GM19240 (cell line): Measurements from ENCODE around the gene ACER1.
"Not testable (repeated sequence)": the region's sequence is repeated elsewhere in the genome, so short reads cannot be mapped to it uniquely, and the experiment has no call there.

Source experiments
- DNase-seq: peaks from one replicate; pipeline ENCODE4 v3.0.0; 2011; ENCODE audit warnings: low spot score; ENCODE audit not compliant: insufficient read length

Gene ACER1

DNA sequence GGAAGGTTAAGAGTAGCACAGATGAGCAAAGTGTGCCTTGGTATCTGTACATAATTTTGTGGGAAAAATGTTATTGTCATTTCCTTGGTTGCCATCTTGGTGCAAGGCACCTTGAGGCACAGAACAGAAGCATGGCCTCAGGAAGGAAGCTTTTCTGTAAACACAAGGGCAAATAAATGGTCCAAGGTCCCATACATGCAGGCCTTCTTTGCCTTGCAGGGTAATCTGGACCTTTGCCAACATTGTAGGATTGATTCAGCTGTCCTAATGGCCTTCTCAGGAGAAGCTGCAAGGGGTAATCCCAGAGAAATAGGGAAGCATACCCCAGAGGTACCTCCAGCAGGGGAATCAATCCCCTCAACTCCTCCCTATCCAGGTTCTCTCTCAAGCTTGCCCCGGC, 44.7 kb downstream of the ACER1 start:
- no peak for DNase-seq

DNA sequence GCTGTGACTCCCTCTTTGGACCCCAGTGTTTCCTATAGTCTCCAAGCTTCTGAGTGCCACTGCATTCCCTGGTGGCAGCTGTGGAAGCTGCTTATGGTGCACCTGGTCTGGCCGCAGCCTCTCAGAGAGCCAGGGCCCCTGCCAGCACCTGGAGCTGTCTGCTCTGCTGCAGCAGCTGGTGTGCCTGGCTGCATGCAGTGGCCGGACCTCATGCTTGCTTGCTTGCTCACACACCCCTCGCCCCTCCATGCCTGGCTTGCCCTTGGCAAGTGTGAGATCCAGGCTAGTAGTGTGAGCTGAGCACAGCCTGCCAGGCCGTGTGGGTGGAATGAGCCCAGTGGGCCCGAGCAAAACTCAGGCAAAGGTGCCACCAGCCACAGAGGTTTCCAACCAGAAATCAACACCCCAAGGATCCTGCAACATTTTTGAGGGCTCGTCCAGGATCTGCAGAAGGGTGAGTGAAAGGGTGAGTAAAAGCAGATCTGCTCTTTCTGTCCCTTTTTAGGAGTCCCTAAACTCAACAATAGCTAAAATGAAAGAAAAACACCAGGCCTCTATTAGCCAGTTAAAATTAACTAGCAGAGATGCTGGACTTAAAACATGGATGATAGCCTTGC, 46.0 kb downstream of the ACER1 start:
- no peak for DNase-seq

DNA sequence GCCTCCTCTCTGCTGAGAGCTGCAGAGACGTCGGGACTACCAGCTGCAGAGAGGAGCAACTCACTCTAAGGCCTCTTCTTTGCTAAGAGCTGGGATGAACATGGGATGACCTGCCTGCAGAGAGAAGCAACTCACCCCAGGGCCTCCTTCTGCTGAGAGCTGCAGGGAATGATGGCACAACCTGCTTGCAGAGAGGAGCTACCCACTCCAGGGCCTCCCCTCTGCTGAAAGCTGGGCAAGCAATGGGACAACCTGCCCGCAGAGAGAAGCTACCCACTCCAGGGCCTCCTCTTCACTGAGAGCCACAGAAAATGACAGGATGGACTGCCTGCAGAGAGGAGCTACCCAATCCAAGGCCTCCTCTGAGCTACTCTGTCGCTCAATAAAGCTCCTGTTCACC, 46.7 kb downstream of the ACER1 start:
- DNase-seq, result no peak

DNA sequence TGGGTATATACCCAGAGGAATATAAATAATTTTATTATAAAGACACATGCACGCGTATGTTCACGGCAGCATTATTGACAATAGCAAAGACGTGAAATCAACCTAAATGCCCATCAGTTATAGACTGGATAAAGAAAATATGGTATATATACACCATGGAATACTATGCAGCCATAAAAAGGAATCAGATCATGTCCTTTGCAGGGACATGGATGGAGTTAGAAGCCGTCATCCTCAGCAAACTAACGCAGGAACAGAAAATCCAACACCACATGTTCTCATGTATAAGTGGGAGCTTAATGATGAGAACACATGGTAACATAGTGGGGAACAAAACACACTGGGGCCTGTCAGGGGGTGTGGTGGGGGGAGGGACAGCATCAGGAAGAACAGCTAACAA, 51.0 kb downstream of the ACER1 start:
- not testable (repeated sequence) for DNase-seq

DNA sequence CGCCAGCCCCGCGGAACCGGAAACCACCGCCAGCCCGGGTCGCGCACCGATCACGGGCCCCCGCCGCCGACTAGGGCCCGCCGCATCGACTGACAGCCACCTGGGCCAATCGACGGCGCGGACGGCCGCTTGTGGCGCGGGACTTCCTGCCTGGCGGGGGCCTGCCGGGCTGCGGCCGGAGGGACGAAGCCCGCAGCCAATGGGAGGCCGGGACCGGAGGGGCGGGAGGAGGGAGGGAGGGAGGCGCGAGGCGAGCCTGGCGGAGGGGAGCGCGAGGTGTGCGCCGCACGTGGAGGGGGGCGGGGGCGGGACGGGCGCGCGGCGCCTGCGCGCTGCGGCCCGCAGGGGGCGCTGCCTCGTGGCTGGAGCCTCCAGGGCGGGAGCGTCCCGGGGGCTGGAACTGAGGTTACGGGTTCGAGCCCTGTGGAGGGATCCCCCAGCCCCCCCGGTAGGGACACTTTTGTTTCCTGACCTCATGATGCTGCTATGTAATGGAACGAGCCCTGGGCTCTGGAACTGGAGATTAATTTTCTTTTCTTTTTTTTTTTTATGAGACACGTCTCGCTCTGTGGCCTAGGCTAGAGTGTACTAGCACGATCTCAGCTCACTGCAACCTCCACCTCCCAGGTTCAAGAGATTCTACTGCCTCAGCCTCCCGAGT, 53.4 kb downstream of the ACER1 start, which contains the start of gene MLLT1:
Gene MLLT1, minus strand, starts transcription at position 45 of the 661 bp plus-strand sequence. CDS start 191 bp downstream, outside the sequence.
- peak; percentile 100 for DNase-seq

DNA sequence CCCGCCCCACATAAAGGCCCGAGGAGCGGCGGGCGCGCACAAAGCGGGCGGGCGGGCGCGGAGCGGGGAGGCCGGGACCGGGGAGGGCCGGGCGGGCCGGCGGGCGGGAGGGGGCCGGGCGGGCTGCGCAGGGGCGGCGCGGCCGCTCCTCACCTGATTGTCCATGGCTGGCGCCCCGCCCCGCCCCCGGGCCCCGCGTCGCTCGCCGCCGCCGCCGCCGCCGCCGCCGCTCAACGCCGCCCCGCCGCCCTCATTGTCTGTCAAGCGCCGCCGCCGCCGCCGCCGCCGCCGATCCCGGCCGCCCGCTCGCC, 53.8 kb downstream of the ACER1 start:
- no peak for DNase-seq

DNA sequence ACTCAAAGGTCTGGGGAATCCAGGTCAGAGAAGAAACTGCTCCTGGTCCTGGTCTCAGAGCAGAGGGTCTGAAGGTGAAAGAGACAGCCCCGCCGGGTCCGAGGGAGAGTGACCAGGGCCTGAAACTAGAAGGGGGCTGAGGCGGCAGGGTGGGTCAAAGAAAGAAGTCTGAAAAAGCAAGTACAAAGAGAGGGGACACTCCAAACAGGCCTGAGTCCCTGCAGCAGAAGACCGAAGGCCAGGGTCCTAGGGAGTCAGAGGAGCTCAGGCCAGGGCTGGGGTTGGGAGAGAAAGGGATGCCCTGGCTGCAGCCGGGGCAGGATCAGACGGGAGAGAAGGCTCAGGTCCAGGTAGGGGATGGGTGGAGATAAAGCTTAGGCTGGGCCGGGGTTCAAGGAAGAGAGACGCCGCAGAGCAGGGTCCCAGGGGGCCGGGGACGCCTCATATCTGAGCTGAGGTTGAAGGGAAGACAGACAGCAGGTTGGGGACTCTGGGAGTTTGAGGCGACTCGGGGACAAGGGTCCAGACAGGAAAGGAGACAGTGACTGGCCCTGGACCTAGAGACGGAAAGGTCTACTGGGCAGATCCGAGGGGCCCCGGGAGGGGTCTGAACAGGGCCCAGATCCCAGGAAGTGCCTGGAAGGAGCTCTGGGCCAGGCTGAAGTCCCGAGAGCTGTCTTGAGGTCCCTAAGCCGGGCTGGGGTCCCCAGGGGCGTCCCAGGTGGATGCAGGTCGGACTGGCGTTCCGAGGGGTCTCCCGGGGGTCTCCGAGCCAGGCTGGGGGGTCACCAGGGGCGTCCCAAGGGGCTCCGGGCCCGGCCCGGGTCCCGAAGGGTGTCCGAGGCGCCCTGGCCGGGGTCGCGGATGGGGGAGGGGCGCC, 54.4 kb downstream of the ACER1 start:
- DNase-seq, result no peak

DNA sequence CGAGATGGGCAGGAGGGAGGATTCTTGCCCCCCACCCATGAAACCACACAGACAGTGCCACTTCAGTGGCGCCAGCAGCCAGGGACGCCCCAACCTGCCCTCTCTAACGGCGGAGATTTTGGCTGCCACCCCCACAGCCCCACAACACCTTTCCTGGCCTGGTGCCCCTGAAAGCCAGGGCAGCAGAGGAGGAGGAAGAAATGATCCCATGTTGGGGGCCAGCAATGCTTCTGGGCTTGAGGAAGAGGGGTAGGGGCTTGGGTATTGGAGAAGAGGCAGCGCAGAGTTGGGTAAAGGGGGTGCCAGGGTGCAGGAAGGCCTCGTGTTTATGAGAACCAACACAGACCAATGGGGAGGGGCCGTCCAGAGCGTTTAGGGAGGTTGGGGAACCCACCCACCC, 55.4 kb downstream of the ACER1 start:
- DNase-seq, result no peak

DNA sequence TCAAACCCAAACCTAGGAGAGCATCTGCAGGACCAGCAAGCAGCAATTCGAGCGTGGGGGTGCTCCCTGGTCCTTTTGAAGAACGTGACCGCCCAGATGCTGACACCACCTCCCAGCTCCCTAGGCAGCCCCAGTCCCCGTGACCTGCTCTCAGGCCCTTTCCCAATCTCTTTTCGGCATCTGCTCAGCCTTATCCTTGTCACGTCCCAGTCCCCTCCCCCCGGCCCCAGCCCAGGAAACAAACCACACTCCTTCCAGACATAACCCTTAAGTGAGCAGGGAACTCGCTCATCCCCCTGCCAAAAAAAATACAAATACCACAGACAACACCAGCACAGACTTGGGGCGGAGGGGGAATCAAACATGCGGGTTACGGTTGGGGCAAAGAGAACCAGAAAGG, 57.0 kb downstream of the ACER1 start:
- DNase-seq, result no peak

DNA sequence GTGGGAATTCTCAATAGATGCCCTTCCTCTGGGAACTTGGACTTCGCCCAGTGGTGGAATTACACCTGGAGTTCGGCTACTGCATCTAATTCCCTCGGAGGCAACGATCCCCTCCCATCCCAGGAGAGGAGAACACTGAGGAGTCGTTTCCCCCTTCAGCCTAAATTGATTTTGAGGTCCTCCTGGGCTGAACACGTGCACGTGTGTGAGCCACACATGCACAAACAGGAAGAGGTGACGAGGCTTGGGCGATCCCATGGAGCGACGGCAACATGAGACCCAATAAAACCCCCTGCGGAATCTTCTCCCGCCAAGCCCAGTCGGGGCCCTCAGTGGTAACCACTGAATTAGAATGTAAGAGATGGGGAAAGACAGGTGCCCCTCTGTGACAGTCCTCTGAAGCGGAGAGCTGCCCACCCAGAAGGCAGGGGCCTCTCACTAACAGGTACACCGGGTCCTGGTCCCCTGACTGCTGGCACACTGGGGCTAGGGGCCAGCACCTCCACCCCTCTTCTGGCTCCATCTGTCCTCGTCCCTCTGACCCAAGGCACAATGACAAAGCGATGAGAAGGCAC, 58.2 kb downstream of the ACER1 start:
- DNase-seq, result no peak

DNA sequence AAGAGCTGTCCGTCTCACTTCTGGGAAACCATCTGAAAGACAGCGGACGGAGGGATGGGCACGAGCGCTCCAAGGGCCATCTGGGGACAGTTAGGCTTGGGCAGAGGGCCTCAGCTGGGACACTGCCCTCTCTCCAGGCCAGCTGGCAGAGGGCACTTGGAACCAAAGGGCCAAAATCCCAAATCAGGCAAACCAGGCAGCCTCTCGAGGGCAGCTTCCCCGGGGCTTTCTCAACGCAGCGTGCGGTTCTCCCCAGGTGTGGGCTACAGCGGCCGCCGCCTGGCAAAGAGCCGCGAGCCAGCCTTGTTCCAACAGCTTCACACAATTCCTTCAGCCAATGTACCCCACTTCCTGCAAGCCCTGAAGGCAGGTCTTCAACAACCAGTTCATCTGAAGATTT, 58.7 kb downstream of the ACER1 start:
- DNase-seq, result no peak

DNA sequence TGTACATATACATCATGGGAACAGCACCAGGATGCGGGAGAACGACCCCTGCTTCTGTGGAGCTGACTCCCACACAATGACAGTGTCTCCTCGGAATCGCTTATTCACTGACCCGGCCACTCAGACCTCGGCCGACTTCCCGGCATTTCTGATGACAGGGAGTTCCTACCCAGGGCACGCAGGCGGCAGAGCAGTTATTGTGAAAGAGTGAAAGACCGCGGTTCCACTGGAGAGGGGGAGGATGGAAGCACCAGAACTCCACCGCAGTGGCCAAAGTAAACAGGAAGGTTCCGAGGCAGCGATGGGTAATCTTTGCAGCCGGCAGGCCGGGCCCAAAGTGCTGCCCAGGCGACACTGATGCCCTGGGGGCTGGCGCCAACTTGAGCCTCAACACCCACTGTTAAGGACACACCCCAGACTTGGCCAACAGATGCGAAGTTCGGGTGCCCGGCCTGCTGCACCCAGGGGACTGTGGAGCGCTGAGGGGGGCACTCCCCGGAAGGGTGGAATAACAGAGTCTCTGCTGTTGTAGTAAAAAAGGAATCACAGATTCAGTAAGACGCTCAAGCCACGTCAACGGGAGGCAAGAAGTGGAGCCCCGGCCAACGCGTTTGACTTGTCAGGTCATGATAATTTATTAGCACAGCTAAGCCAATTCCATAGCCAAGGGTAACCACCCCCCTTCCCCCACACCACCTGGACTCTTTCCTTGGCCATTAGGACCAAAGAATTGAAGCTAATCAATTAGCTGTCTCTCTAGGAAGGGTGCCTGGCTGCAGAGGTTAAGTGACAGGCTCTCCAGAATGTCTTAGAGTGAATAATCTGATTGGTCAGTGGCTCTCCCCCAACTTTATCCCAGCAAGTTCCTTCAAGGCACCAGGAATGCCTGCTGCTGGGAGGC, 59.5 kb downstream of the ACER1 start:
- DNase-seq, result no peak

DNA sequence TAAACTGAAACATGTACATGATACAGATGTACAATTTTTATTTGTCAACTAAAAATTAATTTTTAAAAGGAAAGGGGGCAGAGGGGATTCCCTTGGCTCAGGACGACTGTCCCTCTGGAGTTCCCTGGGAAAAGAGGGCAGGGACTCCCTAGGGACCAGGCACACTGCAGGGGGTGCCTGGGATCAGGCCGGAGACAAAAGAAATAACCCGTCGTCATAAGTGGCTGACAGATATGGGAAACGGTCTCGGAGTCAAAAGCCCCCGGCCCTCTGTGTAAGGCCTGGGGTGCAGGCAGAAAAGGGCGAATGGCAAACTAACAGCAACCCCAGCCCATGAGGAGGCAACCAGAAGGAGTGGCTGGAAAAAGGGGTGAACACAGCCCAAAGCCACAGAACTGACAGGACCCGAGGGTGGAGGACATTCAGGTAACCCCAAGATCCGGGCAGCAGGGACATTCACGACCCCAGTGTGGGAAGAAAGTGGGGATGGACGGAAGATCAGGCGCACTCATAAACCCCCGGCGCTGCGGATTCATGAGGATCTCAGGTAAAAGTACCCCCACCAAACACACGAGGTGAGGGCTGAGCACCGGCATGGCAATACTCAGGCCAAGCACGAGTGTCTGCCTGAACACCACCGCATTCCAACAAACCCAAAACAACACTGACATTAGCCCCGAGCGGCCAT, 60.4 kb downstream of the ACER1 start:
- DNase-seq, result no peak

DNA sequence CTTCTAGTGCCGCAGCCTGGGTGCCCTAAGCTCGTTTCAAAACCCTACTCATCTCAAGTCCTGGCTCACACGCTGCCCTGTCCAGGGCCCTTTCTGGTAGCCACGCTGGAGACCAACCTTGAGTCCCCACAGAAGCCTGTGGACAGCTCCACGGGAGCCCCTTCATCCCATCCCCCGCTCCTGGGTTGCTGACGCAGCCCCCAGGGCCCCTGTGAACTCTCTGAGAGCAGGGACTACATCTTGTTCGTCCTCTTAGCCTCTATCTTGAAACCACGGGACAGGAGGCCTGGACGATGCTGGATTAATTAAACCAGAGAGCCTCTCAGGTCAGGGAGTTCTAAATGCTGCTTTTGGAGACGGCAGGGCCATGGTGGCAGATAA, 61.0 kb downstream of the ACER1 start:
- no peak for DNase-seq

DNA sequence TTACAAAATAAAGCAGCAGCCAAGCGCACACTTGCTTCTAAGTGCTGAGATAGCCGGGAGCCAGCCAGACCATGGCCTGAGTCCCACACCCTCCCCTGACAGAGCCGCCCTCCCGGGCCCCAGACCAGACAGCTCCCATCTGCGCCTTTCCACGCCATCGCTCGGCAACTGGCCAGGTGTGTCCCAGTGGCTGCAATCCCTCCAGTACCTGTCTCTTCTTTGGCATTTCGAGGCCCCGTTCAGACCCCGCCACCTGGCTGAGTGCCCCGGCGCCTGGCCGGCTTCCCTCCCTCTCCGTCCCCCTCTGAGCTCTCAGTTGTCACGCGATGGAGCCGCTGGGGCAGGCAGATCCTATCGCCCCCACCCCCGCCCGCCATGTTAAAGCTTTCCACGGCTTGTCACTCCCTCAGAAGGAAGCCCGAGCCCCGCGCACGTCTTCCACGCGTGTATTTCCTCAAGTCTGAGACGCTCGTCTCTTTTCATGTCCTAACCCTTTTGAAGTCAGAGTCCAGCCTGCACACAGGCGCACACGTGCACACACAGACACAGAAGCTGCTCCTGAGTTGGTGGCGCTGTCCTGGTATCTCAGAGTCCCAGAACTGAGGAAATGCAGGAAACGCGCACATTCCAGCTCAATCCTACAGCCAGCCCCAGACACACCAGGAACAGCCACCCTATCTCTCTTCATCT, 61.5 kb downstream of the ACER1 start:
- DNase-seq, result no peak

DNA sequence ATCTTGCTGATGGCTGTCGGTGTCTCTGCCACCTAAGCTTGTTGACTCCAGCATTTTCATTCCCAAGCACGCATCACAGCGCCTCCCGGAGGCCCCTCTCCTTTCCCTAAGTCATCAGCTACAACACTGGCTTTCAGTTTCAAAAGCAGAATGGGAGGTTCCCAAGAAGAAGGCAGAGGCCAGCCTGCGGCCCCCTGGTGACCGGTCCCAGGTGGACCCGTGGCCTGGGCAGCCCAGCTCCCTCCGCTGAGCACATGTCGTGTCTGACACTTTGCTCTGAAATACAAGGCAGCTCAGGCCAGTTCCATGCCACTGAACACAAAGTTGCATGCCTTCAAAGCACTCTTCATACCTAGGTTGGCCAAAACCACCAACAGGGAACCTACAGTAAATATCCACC, 62.2 kb downstream of the ACER1 start:
- DNase-seq, result no peak

DNA sequence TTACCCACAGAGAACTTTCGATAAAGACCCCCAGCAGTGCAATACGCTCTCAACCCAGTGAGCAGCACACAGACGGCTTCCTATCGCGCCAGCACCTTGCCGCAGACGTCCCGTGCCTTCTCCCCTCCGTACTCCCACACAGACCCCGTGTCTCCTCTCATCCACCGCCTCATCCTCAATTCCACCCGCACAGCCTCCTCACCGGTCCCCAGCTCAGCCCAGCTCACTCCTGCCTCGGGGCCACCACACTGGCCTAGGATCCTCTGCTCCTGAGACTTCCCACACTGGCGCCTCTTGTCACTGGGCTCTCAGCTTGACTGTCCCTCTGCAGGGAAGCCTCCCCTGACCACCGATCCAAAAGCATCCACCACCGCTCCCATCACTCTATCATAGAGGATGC, 62.6 kb downstream of the ACER1 start:
- DNase-seq, result no peak

DNA sequence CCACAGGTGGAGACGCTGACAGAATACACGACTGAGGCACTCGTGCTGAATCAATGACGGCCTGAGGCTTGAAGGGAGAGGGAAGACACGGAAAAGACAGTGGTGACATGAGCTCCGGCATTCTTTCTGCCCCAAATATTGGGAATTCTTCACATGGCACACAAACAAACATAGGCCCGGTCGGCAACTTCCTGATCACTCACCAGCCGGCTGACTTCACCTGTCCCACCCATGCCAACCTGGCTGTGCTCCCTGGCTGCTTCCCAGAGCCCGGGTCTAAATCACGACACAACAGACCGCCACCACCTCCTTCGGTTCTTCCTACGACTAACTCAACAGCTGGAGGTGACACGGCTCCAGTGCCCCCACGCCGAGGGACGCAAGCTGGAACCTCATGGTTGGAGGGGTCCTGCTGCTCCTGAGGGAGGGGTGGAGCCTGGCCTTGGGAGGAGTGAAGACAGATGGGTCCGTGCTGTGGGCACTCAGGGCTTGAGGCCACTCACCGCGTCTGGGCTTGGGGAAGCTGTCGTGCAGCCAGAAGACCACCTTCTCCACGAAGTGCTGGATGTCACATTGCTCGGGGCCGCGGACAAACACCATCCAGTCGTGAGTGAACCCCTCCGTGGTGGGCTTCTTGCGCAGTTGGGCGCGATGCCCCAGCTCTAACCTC, 63.2 kb downstream of the ACER1 start:
- no peak for DNase-seq

DNA sequence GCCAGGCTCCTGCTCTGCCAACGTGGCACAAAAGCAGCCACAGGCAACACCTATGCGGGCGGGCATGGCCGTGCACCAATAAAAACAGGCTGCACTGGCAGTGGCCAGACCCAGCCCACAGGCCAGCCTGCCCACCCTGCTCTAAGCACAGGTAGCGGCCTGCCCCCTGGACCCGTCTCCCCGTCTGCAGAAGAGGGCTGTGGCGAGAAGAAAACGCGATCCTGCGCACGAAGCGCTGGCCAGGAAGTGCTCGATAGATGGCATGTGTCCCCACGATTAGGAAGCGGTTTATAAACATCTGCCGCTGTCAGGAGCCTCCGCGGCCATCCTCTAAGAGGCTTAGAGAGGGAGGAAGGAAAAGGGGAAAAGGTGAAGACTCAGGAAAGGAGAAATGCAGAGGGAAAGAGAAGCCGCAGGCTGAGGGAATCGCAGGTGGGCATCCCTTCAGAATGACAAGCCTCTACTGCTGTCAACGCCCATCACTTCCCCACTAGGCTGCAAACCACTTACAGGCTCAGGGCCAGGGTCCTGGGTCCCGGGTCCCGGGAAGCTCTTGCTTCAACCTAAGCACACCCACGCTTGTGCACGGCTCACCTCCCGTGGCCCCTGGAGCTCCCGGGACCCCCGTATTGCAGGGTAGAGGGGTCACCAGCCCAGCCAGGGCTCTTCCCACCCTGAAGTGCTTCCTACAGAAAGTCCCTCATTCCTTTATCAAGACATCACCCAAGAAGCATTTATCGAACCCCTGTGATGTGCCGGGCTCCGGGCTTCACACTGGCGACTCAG, 64.1 kb downstream of the ACER1 start:
- DNase-seq, result no peak
